GM21515 (cell line): ENCODE data around the gene XRCC4.

Experiments used
- ATAC-seq: cut with Tn5 transposase; IDR thresholded peaks from one replicate; pipeline ENCODE4 v1.9.1; 2021; ENCODE audit not compliant: unreplicated experiment

Gene XRCC4

DNA sequence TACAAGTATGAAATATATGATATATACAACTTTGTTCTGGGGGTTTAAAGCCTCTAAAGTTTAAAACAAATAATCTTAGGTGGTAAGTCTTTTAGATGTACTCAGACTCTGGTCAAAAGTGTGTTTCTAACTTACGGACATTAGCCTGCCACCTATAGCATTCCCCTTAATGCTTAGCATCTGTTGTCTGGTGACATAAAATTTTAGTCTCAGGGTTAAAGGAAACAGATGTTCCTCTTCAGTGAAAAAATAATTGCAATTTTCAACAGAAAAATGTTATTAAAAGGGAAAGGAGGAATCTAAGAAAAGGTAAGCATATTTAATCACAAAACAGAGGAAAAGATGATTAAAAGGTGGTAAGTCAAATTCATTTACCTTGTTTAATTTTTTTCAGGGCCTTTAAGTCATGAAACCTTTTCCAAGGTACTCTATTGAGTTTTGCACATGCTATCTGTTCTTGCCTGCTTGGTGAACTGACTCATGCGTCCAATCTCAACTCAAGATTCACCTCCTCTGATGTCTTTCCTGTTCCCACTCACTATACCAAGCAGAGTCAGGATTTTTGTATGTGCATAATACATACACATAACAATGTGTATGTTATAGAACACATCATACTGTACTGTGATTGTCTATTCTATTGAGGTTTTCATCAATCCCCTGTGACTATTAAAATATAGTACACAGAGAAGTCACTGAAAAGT lies 8.1 kb upstream of the XRCC4 start:
- ATAC-seq: no peak

DNA sequence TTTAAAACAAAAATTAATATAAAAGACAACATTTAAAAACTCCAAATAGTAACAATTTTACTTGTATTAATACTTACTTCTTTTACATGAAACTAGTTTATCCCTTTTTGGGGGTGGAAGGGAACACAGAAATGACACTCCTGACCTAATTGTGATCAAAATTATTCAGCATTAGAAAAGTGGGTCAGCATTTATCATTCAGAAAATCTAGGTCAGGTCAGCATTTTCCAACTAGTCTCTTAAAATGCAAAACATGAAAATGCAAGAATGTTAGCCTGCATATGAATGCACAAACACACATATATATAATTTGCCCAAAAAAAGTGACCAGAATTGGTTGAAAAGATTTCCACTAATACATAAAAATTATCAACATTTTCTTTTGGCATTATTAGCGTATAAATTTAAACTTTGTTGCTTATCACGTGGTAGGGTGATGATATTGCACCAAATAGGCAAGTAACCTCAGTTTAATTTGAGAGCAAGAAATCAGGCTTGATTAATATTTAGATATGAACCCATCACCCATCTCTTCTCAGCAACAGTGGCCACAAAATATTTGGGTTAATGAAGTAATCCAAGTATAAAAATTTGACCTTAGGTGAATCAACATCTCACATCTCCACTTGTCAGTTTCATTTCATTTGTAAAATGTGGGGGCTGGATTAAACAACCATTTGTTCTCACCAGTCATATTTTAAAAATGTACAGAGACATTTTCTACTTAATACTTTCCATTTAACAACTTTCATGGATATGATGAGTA lies 5.9 kb upstream of the XRCC4 start:
- ATAC-seq: no peak

DNA sequence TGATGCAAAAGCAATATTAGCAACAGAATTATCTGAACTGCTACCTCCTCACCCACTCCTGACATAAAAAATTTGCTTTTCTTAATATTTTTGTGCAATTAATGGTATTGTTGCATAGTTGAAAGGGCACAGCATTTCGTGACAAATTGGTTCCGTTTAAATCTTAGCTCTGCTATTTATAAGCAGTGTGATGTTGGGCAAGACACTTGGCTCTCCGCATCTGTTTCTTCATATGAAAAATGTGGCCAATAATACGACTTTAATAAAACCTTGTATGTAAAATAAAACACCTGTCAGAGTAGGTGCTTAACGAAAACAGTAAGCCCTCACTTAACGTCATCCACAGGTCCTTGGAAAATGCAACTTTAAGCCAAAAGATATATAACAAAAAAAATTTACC lies 4.4 kb upstream of the XRCC4 start:
- no peak for ATAC-seq

DNA sequence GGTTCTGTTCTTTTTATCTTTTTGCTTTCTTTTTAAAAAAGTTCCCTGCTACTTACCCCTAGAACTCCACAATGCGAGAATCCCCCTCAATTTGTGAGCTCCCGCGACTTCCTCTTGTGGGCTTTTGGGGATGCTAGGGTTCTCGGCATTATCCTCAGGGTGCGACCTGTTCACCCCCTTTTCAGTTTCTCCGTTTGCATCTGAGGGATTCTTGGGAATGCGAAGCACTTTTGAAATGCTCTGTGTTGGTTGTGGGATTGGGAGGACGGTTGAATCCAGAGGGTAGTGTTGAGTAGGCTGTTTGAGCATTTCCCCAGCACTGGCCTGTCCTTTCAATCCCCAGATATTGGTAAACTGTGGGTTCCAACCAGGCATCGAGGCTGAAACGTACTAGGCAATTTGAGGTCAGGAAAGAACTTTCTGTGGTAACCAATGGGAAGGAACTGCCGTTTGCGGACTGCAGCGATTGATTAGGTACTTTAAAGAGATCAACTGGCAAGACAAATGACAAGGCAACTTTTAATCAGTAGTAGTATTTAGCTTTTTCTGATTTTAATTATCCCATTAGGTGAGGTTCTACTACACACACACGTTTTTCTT lies 415 bp downstream of the XRCC4 start:
- peak; percentile 4 for ATAC-seq

DNA sequence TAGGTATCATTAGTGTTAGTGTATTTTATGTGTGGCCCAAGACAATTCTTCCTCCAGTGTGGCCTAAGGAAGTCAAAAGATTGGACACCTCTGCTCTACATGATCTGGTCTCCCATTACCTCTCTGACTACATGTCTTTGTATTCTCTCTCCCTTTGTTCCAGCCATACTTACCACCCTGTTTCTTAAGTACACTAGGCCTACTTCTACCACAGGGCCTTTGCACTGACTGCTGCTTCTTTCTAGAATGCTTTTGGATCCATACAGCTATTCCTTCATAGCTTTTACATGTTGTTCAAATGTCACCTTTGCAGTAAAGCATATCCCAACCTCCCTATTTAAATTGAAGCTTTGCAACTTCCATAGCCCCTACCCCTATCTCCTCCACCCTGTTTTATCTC lies 5.4 kb downstream of the XRCC4 start:
- no peak for ATAC-seq

DNA sequence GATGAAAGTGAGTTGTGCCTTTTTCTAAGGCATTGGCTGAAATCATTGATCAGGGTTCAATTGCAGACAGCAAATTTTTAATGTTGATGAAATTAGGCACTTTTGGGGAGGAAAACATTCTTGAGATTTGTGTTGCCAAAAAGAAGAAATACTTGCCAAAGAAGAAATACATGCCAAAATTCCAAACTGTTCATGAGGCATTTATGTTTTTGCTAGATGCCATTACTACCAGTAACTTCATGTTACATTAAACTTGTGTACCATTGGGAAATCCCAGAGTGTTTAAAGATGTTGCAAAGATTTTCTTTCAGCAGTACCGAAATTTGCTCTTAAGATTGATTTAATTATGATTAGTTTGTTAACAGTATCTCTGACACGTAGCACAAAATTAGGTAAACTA lies 7.0 kb downstream of the XRCC4 start:
- ATAC-seq: no peak

DNA sequence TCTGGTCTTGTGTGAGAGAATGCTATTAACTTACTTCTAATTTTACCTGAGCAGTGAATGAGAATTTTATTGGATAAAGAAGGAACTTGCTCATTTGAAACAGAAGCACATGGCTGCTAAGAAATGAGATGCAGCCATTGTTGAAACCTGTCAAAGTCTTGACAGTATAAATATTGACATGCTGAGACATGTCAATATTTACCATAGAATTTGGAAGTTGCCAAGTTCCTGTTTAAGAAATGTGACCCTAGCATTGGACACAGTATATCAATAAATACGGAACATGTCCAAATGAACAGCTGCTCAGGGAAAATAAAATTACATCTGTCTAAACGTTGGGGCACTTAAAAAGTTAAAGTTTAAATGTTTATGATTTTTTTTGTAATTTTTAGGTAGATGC lies 7.8 kb downstream of the XRCC4 start:
- no peak for ATAC-seq

DNA sequence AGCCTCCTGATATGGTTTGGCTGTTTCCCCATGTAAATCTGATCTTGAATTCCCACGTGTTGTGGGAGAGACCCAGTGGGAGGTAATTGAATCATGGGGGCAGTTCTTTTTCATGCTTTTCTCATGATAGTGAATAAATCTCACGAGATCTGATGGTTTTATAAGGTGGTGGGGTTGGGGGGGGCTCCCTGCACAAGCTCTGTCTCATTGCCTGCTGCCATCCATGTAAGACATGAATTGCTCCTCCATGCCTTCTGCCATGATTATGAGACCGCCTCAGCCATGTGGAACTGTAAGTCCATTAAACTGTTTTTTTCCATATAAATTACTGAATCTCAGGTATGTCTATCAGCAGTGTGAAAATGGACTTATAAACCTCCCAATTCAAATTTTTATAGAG lies 12.8 kb downstream of the XRCC4 start:
- ATAC-seq: no peak

DNA sequence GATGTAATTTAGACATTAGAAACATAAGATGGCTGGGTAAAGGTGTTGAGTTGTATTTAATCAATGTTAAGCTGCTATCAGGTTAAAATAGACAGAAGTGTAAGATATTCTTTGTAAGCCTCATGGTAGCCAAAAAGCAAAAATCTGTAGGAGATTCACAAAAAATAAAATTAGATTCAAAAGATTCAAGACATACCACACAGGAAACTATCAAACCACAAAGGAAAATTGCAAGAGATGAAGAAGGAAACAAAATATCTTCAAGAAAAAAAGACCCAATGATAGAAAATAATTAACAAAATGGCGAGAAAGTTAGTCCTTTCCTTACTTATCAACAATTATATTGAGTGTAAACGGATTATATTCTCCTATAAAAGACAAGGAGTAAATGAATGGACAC lies 15.3 kb downstream of the XRCC4 start:
- ATAC-seq: no peak

DNA sequence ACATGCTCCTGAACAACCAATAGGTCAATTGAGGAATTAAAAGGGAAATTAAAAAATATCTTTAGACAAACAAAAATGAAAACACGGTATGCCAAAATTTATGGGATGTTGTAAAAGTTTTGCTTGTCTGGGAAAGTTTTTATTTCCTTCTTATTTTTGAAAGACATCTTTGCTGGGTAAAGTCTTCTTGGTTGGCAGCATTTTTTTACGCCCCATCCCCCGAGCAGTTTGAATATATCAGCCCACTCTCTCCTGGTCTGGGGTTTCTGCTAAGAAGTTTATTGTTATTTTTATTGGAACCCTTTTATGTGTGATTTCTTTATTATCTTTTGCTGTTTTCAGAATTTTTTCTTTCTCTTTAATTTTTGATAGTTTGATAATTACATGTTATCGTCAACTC lies 16.3 kb downstream of the XRCC4 start:
- no peak for ATAC-seq

DNA sequence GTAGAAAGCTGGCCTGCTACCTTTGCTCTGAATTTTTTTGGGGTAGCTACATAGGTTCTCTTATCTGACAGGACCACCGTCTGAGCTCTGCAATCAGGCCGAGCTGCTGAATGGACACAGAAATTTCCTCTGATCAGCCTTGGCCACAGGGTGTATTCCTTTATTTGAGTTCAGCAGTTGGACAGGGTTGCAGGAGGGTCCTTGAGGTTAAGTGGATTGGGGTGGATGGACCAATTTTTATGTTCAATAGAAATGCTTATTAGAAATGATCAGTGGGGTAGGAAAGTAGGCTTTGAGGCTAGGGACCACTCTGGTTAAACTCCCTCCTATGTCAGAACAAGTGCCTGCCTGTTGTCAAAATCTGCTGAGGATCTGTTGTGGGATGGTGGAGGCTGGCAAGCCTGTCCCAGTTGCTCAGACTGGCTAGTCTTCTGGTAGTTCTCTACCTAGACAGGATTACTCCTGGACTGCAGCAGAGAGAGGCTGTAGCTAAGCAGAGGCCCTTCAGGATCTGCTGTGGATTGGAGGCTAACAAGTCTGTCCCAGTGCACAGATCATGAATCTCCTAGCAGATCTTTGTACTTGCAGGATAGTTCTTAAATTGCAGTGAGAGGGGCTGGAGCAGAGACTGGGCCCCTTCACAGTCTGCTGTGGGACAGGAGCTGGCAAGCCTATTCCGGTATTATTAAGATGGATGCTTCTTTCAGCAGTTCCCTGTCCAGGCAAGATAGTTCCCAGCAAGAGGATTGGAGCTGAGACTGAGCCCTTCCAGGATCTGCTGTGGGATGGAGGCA lies 18.0 kb downstream of the XRCC4 start:
- no peak for ATAC-seq

DNA sequence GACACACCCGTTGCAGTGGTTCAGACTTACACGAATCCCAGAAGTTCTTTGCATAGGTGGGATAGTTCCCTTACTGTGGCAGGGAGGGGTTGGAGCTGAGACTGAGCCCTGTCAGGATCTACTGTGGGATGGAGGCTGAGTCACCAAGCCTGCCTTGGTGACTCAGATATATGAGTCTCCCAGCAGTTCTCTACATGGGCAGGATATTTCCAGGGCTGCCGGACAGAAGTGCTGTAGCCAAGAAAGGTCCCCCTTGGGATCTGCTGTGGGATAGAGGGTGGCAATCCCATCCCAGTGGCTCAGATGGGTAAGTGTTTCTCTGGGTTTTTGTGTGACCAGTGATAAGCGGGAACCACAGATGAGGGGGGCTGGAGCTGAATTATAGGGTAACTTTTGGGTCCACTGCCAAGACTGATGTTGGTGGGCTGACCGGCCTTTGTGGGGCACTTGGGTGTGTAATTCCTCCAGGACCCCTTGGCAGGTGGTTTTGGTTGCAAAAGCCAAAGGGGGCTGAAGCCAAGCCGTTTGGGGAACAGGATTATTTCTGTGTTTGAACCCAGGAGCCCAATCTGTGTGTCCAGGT lies 18.7 kb downstream of the XRCC4 start:
- no peak for ATAC-seq

DNA sequence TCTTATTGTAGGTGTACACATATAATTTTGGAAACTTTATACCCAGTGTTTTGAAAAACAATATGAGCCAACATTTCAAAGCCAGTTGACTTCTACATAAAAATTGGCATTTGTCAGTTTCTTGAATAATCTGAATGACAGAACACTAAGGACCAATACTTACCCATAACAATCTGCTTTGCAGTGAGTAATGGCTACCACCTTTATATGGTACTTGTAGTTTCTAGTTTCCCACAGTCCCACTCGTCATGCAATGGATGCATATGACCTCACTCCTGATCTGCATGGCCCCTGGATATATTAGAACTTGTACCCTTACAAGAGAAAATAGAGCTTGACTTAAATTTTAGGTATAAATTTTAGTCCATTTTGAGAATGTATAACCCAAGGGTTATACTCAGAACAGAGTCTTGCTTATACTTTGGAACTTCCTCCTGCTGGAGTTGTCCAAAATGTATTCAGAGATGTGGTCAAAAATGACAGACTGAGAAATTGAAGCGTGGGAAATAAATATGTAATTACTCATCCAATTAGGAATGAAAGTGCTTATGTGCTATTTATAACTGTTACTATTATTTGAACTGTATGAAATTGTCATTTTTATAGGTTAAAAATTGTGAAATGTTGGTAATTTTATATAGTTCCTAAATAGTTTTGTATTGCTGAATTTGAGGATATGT lies 19.5 kb downstream of the XRCC4 start:
- ATAC-seq: no peak

DNA sequence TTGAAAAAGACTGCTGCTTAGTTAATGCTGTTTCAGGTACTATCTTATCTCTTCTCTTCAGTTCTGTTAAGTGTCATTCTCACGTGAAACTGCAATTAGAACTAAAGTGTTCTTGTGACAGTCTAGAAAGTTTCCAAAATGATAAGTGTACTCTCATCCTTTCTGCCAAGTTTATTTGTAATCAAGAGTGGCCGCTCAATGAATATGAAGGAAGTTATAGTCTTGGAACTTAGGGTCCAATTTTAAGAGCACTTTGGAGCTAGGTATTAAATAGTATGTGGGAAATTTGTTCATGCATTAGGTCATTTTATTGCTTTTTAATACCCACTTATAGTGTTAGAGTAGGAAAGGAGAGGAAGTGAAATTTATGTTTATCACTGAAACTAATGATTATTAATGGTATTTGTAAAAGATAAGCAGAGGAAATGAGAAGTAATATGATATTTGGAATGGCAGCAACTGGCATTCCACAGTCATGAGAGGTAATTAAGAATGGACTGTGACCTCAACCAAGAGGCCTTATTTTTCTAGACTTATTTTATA lies 20.4 kb downstream of the XRCC4 start:
- ATAC-seq: no peak

DNA sequence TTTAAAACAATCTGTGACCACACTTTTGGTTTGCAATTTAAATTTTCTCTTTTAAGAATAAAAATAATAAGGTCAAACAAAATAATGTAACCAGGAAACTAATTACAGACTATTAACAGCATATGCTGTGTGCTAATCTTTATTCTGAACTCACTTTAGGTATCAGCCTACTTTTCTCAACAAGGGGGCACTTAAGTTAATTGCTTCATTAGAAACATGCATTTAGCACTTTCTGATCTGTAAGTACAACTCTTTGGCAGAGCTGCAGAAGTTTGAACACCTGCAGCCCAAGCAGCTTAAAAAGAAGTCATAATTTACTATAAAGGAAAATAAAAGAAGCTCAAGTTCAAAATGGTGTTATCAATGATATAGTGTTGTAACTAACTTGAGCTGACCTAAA lies 21.7 kb downstream of the XRCC4 start:
- no peak for ATAC-seq

DNA sequence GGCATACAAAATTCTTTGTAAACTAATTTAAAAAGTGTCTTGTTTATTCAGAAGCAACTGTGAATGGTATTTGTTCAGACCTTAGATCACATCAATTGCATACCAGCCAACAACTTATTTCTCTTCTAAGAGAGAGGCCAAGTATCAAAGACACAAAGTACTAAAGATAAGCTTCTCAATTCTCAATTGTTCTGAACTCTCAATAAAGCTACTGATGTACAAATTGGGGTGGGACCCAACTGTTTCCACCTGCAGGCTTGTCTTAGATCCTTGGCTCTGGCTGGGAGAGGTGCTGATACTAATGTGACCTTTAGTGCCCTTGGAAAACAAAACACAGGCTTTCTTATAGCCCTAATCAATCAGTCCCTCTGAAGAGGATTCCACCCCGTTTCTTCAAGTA lies 22.1 kb downstream of the XRCC4 start:
- no peak for ATAC-seq

DNA sequence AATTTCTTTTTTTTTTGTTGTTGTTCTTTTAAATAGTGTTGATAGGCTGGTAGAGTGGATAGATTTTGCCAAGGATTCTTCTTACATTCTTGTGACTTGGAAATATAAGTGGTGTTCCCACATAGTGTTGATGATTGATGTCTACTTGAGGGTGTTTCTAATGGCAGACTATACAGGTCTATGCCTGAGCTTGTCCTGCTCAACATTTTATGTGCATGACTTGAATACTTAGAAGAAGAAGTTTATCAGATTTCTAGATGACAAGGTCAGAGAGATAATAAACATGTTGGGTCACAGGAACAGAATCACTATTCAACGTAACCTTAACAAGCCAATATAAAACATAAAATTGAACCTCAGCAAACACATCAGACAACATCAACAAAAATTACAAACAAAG lies 24.2 kb downstream of the XRCC4 start:
- no peak for ATAC-seq

DNA sequence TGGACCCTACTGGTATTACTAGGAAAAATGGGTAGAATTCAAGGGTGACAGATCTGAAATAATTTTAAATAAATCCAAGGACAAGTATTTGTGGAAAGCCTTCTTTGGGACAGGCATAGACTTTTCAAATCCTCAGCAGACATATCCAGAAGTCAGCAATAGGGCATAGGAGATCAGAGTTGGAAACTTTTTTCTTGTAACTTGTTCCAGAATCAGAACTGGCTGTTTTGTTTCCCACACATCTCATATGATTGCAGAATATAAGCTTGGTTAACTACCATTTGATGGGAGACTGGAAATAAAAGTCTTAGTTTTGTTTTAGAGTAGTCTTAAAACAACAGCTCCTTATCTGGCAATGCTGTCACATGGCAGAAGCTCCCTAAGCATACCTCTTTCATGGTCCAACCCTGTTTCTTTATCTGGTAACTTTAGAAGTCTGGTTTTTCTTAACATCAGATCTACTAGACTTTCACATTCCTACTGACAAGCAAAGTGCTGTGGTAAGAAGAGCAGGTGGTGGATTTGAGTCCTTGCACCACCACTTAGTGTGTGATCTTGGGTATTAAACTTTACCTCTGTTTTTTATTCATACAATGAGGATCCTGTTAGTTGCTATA lies 25.1 kb downstream of the XRCC4 start:
- ATAC-seq: no peak

DNA sequence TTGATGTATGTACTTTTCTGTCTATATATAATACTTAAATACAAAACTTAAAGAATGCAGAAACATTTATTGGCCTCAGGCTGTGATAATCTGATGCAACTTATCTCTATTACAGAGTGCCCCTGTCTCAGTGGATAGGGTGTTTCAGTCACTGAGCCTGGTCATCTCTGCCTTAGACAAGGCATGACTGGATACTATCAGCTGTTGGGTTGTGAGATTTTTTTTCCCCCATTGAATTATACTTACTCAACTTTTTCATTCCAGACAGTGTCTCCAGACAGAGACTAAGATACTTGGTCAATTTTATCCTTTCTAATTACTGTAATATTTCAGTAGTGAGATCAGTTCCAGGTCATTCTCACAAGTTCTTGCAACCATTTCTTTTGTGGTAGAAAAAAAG lies 26.7 kb downstream of the XRCC4 start:
- ATAC-seq: no peak
